Measurements from ENCODE around the gene NPHP4.

The NPHP4 gene

Small RNA genes lying within 50 kb of the gene (small RNA-seq; reads per million reads assigned to genes)
- 0 reads per million in 2 experiments for gene MIR4689

Data from SK-N-DZ (cell line).